Measurements from ENCODE around the gene HLA-C. TPM values are rescaled to one million over a fixed set of nuclear protein-coding genes. Genes with fewer than 3 reads are reported as not detected.

HLA-C gene
- total RNA-seq, 3 donors from 2014 or later (not counting 1 experiment from before 2014, with no cell fraction given), result 2,828 to 3,894 (median 3,245) TPM

DNA sequence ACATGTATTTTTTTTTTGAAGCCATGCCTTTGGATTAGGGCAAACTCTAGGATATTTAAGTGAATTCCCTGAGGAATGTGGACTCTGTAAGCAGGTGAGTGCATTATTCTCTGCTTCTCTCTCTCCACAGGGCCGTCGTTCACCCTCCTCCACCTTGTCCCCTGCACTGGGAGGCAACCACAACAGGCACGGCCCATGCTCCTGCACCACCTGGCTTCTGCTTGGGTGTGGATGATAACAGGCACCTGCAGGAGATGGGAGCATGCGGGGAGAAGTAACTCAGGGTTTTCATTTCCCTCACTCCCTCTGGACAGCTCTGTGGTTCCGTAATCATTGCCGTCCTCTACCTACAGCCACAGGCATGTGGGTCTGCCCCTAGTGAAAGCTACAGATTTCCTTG, 43.4 kb downstream of the HLA-C start:
- no peak for ATAC-seq
- Histone ChIP-seq H3K36me3 (ENCODE audit: control insufficient read depth, insufficient read depth, low read length) (no peaks in the 10 kb centered on the region), H3K27ac (ENCODE audit: low read length) (no peak overlapping the region), H3K4me3 (ENCODE audit: low read length) (no peak overlapping the region), H3K27me3 (ENCODE audit: control insufficient read depth, insufficient read depth, low read length) (no peaks in the 10 kb centered on the region), H3K4me1 (ENCODE audit: control insufficient read depth, insufficient read depth, low read length) (peaks cover 6% of the 10 kb centered on the region), H3K9me3 (ENCODE audit: control insufficient read depth, insufficient read depth, low read length) (no peaks in the 10 kb centered on the region)
- no peak for DNase-seq
- TF ChIP-seq, protein P1, sequence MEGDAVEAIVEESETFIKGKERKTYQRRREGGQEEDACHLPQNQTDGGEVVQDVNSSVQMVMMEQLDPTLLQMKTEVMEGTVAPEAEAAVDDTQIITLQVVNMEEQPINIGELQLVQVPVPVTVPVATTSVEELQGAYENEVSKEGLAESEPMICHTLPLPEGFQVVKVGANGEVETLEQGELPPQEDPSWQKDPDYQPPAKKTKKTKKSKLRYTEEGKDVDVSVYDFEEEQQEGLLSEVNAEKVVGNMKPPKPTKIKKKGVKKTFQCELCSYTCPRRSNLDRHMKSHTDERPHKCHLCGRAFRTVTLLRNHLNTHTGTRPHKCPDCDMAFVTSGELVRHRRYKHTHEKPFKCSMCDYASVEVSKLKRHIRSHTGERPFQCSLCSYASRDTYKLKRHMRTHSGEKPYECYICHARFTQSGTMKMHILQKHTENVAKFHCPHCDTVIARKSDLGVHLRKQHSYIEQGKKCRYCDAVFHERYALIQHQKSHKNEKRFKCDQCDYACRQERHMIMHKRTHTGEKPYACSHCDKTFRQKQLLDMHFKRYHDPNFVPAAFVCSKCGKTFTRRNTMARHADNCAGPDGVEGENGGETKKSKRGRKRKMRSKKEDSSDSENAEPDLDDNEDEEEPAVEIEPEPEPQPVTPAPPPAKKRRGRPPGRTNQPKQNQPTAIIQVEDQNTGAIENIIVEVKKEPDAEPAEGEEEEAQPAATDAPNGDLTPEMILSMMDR (IDR thresholded peaks at IDR 0.05), result no peak
- Mint-ChIP-seq H3K36me3 (no peaks in the 10 kb centered on the region), H3K27me3 (ENCODE audit: low read depth in 2 of 2) (peaks cover 16% of the 10 kb centered on the region in 2 donors), H3K9me3 (no peaks in the 10 kb centered on the region), H3K27ac (no peak overlapping the region), H3K4me1 (peaks cover 7 to 8% of the 10 kb centered on the region in 2 donors), H3K4me3 (no peak overlapping the region)
- intact Hi-C loops (cut with micrococcal nuclease), result no loop called here
- WGBS (ENCODE audit: insufficient coverage), result 77% methylated on average over 6 of the region's 6 CpGs

DNA sequence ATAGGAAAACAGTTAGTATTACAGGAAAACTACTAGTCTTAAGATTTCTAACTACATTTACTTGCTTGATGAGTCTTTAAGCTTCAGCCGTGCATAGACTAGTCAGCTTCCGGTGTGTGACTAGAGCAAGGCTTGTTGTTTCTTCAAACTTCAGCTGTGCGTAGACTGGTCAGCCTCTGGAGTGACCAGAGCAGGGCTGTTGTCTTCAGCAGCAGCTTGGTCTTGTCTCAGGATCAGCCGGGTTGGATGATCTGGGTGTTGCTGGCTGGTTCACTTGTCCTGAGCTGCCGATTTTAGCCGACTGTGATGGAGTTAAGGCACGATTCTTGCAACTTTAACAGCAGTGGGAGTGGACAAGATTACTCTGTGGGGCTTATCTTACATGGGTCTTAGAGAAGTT, 44.7 kb downstream of the HLA-C start:
- Histone ChIP-seq H3K36me3 (ENCODE audit: control insufficient read depth, insufficient read depth, low read length) (no peaks in the 10 kb centered on the region), H3K27me3 (ENCODE audit: control insufficient read depth, insufficient read depth, low read length) (no peaks in the 10 kb centered on the region), H3K27ac (ENCODE audit: low read length) (no peak overlapping the region), H3K9me3 (ENCODE audit: control insufficient read depth, insufficient read depth, low read length) (no peaks in the 10 kb centered on the region), H3K4me1 (ENCODE audit: control insufficient read depth, insufficient read depth, low read length) (peaks cover 6% of the 10 kb centered on the region), H3K4me3 (ENCODE audit: low read length) (no peak overlapping the region)
- Mint-ChIP-seq H3K27ac (no peak overlapping the region), H3K36me3 (no peaks in the 10 kb centered on the region), H3K4me3 (no peak overlapping the region), H3K9me3 (no peaks in the 10 kb centered on the region), H3K4me1 (peaks cover 7 to 8% of the 10 kb centered on the region in 2 donors), H3K27me3 (ENCODE audit: low read depth in 2 of 2) (peaks cover 9 to 11% of the 10 kb centered on the region in 2 donors)
- ATAC-seq, result no peak
- intact Hi-C loops (cut with micrococcal nuclease), result no loop called here
- no peak for DNase-seq
- 96% methylated on average over 7 of the region's 7 CpGs for WGBS (ENCODE audit: insufficient coverage)
- TF ChIP-seq, protein P1 (IDR thresholded peaks at IDR 0.05), result no peak

DNA sequence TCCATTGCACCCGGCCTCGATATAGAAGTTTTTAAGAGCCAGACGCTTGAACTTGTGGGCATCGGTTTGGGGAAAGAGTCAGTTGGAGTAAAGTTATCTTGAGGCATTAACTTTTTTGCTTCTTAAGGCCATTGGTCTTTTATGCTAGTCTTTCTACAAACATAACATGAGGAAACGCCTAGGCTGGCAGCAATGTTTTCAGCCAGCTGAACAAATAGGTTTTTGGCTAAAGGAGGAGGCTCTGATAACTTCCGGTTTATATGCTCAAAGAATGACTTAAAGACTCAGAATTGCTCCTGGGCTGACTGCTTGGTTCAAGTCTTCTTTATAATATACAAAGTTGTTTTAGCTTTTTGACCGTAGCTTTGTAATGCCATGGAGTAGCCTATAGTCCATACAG, 46.2 kb downstream of the HLA-C start:
- DNase-seq (no peak), ATAC-seq (no peak)
- intact Hi-C loops (cut with micrococcal nuclease), result no loop called here
- H3K27ac Mint-ChIP-seq, result no peak overlapping the region
- H3K27ac ChIP-seq (ENCODE audit: low read length), result no peak overlapping the region
- H3K27me3 ChIP-seq (ENCODE audit: control insufficient read depth, insufficient read depth, low read length), result no peaks in the 10 kb centered on the region
- no peaks in the 10 kb centered on the region for H3K9me3 ChIP-seq (ENCODE audit: control insufficient read depth, insufficient read depth, low read length)
- TF ChIP-seq, protein P1 (IDR thresholded peaks at IDR 0.05), result no peak
- H3K36me3 Mint-ChIP-seq, result no peaks in the 10 kb centered on the region
- H3K4me3 Mint-ChIP-seq, result no peak overlapping the region
- peaks cover 7 to 8% of the 10 kb centered on the region in 2 donors for H3K4me1 Mint-ChIP-seq
- 89% methylated on average over 7 of the region's 7 CpGs for WGBS (ENCODE audit: insufficient coverage)
- H3K27me3 Mint-ChIP-seq (ENCODE audit: low read depth in 2 of 2), result peaks cover 0 to 8% of the 10 kb centered on the region in 2 donors
- no peak overlapping the region for H3K4me3 ChIP-seq (ENCODE audit: low read length)
- no peaks in the 10 kb centered on the region for H3K36me3 ChIP-seq (ENCODE audit: control insufficient read depth, insufficient read depth, low read length)
- peaks cover 6% of the 10 kb centered on the region for H3K4me1 ChIP-seq (ENCODE audit: control insufficient read depth, insufficient read depth, low read length)
- H3K9me3 Mint-ChIP-seq, result no peaks in the 10 kb centered on the region

DNA sequence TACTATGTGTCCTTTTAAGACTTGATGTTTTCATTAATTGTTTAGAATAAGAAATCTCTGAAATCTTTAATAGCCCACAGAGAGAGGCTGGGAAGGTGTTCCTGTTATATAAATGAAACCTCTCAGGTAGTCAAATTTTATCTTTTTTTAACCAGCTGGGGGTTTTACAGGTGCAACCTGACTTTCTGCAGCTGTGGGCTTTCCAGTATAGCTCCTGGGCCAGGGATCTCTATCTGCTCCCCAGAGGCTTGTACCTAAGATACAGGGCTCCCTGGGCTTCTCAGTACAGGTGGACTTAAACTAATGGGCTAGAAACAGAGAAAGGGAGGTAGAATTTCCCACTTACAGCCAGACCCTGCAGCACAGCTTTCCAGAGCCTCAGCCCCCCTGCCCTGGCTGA, 49.4 kb downstream of the HLA-C start:
- H3K9me3 ChIP-seq (ENCODE audit: control insufficient read depth, insufficient read depth, low read length), result no peaks in the 10 kb centered on the region
- TF ChIP-seq, protein P1 (IDR thresholded peaks at IDR 0.05), result no peak
- no peak for ATAC-seq
- no peak overlapping the region for H3K4me3 ChIP-seq (ENCODE audit: low read length)
- H3K27ac Mint-ChIP-seq, result no peak overlapping the region
- H3K36me3 Mint-ChIP-seq, result no peaks in the 10 kb centered on the region
- intact Hi-C loops (cut with micrococcal nuclease), result no loop called here
- no peaks in the 10 kb centered on the region for H3K27me3 ChIP-seq (ENCODE audit: control insufficient read depth, insufficient read depth, low read length)
- H3K27ac ChIP-seq (ENCODE audit: low read length), result no peak overlapping the region
- H3K36me3 ChIP-seq (ENCODE audit: control insufficient read depth, insufficient read depth, low read length), result no peaks in the 10 kb centered on the region
- no peaks in the 10 kb centered on the region for H3K4me1 ChIP-seq (ENCODE audit: control insufficient read depth, insufficient read depth, low read length)
- peaks cover 0 to 3% of the 10 kb centered on the region in 2 donors for H3K27me3 Mint-ChIP-seq (ENCODE audit: low read depth in 2 of 2)
- H3K9me3 Mint-ChIP-seq, result no peaks in the 10 kb centered on the region
- no peaks in the 10 kb centered on the region for H3K4me1 Mint-ChIP-seq
- no peak overlapping the region for H3K4me3 Mint-ChIP-seq
- no peak for DNase-seq

Measured in natural killer cell (primary cell).